Measurements from ENCODE around the gene RHO. TPM values are rescaled to one million over a fixed set of nuclear protein-coding genes. Genes with fewer than 3 reads are reported as not detected.

Gene RHO
- total and polyA plus RNA-seq, 7 experiments from 2014 or later, result not detected

- H3K9me3 Mint-ChIP-seq, result no peaks in the 10 kb centered on the region
- DNase-seq, result no peak
- CTCF ChIA-PET, result no interaction called here
- Histone ChIP-seq H3K27me3 (ENCODE audit: control insufficient read depth in 2 of 2, insufficient read depth in 2 of 2, low read length in 2 of 2) (no peaks in the 10 kb centered on the region), H3K9me3 (ENCODE audit: control insufficient read depth in 2 of 3, low read length in 3 of 3) (no peaks in the 10 kb centered on the region), H3K36me3 (ENCODE audit: control insufficient read depth in 2 of 3, insufficient read depth in 3 of 3, low read length in 3 of 3) (no peaks in the 10 kb centered on the region), H3K4me1 (ENCODE audit: control insufficient read depth in 2 of 2, insufficient read depth in 2 of 2, low read length in 2 of 2) (no peaks in the 10 kb centered on the region), H3K4me3 (ENCODE audit: low read length) (no peak overlapping the region), H3K27ac (ENCODE audit: low read depth, low read length) (no peak overlapping the region)
- H3K36me3 Mint-ChIP-seq, result no peaks in the 10 kb centered on the region
- H3K4me3 Mint-ChIP-seq, result no peak overlapping the region
- H3K27ac Mint-ChIP-seq, result peak overlapping the region in 1 of 9 donors; percentile 28
- intact Hi-C loops (cut with micrococcal nuclease), result no loop called here
- POLR2A ChIA-PET, result no interaction called here
- ATAC-seq, result no peak
- H3K4me1 Mint-ChIP-seq, result no peaks in the 10 kb centered on the region
- no peaks in the 10 kb centered on the region for H3K27me3 Mint-ChIP-seq
Measured at GRCh38 chr3:129530251-129530791, 1.9 kb downstream of the RHO start.

GRCh38 chr3:129530821-129531220 lies 2.4 kb downstream of the RHO start:
- no peak for DNase-seq
- Histone ChIP-seq H3K4me1 (ENCODE audit: control insufficient read depth in 2 of 2, insufficient read depth in 2 of 2, low read length in 2 of 2) (no peaks in the 10 kb centered on the region), H3K27ac (ENCODE audit: low read depth, low read length) (no peak overlapping the region), H3K36me3 (ENCODE audit: control insufficient read depth in 2 of 3, insufficient read depth in 3 of 3, low read length in 3 of 3) (no peaks in the 10 kb centered on the region), H3K9me3 (ENCODE audit: control insufficient read depth in 2 of 3, low read length in 3 of 3) (no peaks in the 10 kb centered on the region), H3K27me3 (ENCODE audit: control insufficient read depth in 2 of 2, insufficient read depth in 2 of 2, low read length in 2 of 2) (no peaks in the 10 kb centered on the region), H3K4me3 (ENCODE audit: low read length) (no peak overlapping the region)
- no peak for ATAC-seq
- Mint-ChIP-seq H3K9me3 (no peaks in the 10 kb centered on the region), H3K4me3 (no peak overlapping the region), H3K36me3 (no peaks in the 10 kb centered on the region), H3K27ac (no peak overlapping the region), H3K4me1 (no peaks in the 10 kb centered on the region), H3K27me3 (no peaks in the 10 kb centered on the region)
- intact Hi-C loops (cut with micrococcal nuclease), result no loop called here
- POLR2A ChIA-PET, result no interaction called here
- CTCF ChIA-PET, result no interaction called here

GRCh38 chr3:129531699-129532098 lies 3.3 kb downstream of the RHO start:
- Mint-ChIP-seq H3K4me1 (no peaks in the 10 kb centered on the region), H3K27ac (no peak overlapping the region)
- CTCF ChIA-PET, result no interaction called here

GRCh38 chr3:129532261-129532660 lies 3.8 kb downstream of the RHO start:
- ChIA-PET CTCF (no interaction called here), POLR2A (no interaction called here)
- H3K4me1 ChIP-seq (ENCODE audit: control insufficient read depth in 2 of 2, insufficient read depth in 2 of 2, low read length in 2 of 2), result no peaks in the 10 kb centered on the region
- H3K27me3 ChIP-seq (ENCODE audit: control insufficient read depth in 2 of 2, insufficient read depth in 2 of 2, low read length in 2 of 2), result no peaks in the 10 kb centered on the region
- no peak overlapping the region for H3K4me3 ChIP-seq (ENCODE audit: low read length)
- Mint-ChIP-seq H3K4me1 (peaks cover 0 to under 1% (median 0%) of the 10 kb centered on the region in 7 donors), H3K27me3 (peaks cover 0 to 4% (median 0%) of the 10 kb centered on the region in 5 donors), H3K27ac (no peak overlapping the region), H3K4me3 (no peak overlapping the region), H3K9me3 (no peaks in the 10 kb centered on the region), H3K36me3 (no peaks in the 10 kb centered on the region)
- no peaks in the 10 kb centered on the region for H3K36me3 ChIP-seq (ENCODE audit: control insufficient read depth in 2 of 3, insufficient read depth in 3 of 3, low read length in 3 of 3)
- no peak overlapping the region for H3K27ac ChIP-seq (ENCODE audit: low read depth, low read length)
- no peak for ATAC-seq
- DNase-seq, result no peak
- no peaks in the 10 kb centered on the region for H3K9me3 ChIP-seq (ENCODE audit: control insufficient read depth in 2 of 3, low read length in 3 of 3)
- intact Hi-C loops (cut with micrococcal nuclease), result no loop called here

More at GRCh38 chr3:129531699-129532098, 3.3 kb downstream of the RHO start:
- intact Hi-C loops (cut with micrococcal nuclease), result no loop called here
- no peak for DNase-seq
- H3K36me3 Mint-ChIP-seq, result no peaks in the 10 kb centered on the region
- H3K27ac ChIP-seq (ENCODE audit: low read depth, low read length), result no peak overlapping the region
- H3K27me3 Mint-ChIP-seq, result peaks cover 0 to 3% (median 0%) of the 10 kb centered on the region in 5 donors
- no peaks in the 10 kb centered on the region for H3K36me3 ChIP-seq (ENCODE audit: control insufficient read depth in 2 of 3, insufficient read depth in 3 of 3, low read length in 3 of 3)
- no peaks in the 10 kb centered on the region for H3K27me3 ChIP-seq (ENCODE audit: control insufficient read depth in 2 of 2, insufficient read depth in 2 of 2, low read length in 2 of 2)
- H3K9me3 Mint-ChIP-seq, result no peaks in the 10 kb centered on the region
- H3K4me1 ChIP-seq (ENCODE audit: control insufficient read depth in 2 of 2, insufficient read depth in 2 of 2, low read length in 2 of 2), result no peaks in the 10 kb centered on the region
- ATAC-seq, result no peak
- H3K4me3 Mint-ChIP-seq, result no peak overlapping the region
- no peaks in the 10 kb centered on the region for H3K9me3 ChIP-seq (ENCODE audit: control insufficient read depth in 2 of 3, low read length in 3 of 3)
- H3K4me3 ChIP-seq (ENCODE audit: low read length), result no peak overlapping the region
- POLR2A ChIA-PET, result no interaction called here

GRCh38 chr3:129533406-129533805 lies 5.0 kb downstream of the RHO start:
- H3K36me3 Mint-ChIP-seq, result no peaks in the 10 kb centered on the region

GRCh38 chr3:129534428-129535027 lies 6.1 kb downstream of the RHO start:
- H3K36me3 Mint-ChIP-seq, result no peaks in the 10 kb centered on the region
- Histone ChIP-seq H3K4me3 (ENCODE audit: low read length) (no peak overlapping the region), H3K27ac (ENCODE audit: low read depth, low read length) (no peak overlapping the region), H3K36me3 (ENCODE audit: control insufficient read depth in 2 of 3, insufficient read depth in 3 of 3, low read length in 3 of 3) (no peaks in the 10 kb centered on the region), H3K9me3 (ENCODE audit: control insufficient read depth in 2 of 3, low read length in 3 of 3) (no peaks in the 10 kb centered on the region), H3K4me1 (ENCODE audit: control insufficient read depth in 2 of 2, insufficient read depth in 2 of 2, low read length in 2 of 2) (no peaks in the 10 kb centered on the region), H3K27me3 (ENCODE audit: control insufficient read depth in 2 of 2, insufficient read depth in 2 of 2, low read length in 2 of 2) (no peaks in the 10 kb centered on the region)
- no peak overlapping the region for H3K4me3 Mint-ChIP-seq
- POLR2A ChIA-PET, result no interaction called here
- DNase-seq, result no peak
- peaks cover 0 to 3% (median 0%) of the 10 kb centered on the region in 7 donors for H3K4me1 Mint-ChIP-seq
- intact Hi-C loops (cut with micrococcal nuclease), result no loop called here
- no peak for ATAC-seq
- H3K27me3 Mint-ChIP-seq, result peaks cover 0 to 17% (median 0%) of the 10 kb centered on the region in 5 donors
- peak overlapping the region in 1 of 9 donors; percentile 59 for H3K27ac Mint-ChIP-seq
- H3K9me3 Mint-ChIP-seq, result no peaks in the 10 kb centered on the region
- CTCF ChIA-PET, result interaction anchor here (2.0 kb wide), 1 partner anchor 44 kb away, joined by 4 read pairs; no protein-coding TSS in a partner anchor

More at GRCh38 chr3:129533406-129533805, 5.0 kb downstream of the RHO start:
- peaks cover 0 to 3% (median 0%) of the 10 kb centered on the region in 7 donors for H3K4me1 Mint-ChIP-seq
- DNase-seq, result no peak
- H3K27ac Mint-ChIP-seq, result no peak overlapping the region
- no peak overlapping the region for H3K4me3 ChIP-seq (ENCODE audit: low read length)
- intact Hi-C loops (cut with micrococcal nuclease), result no loop called here
- no peak for ATAC-seq
- no peaks in the 10 kb centered on the region for H3K9me3 ChIP-seq (ENCODE audit: control insufficient read depth in 2 of 3, low read length in 3 of 3)
- no peaks in the 10 kb centered on the region for H3K36me3 ChIP-seq (ENCODE audit: control insufficient read depth in 2 of 3, insufficient read depth in 3 of 3, low read length in 3 of 3)
- no peak overlapping the region for H3K4me3 Mint-ChIP-seq
- ChIA-PET CTCF (no interaction called here), POLR2A (no interaction called here)
- no peaks in the 10 kb centered on the region for H3K27me3 ChIP-seq (ENCODE audit: control insufficient read depth in 2 of 2, insufficient read depth in 2 of 2, low read length in 2 of 2)
- peaks cover 0 to 12% (median 0%) of the 10 kb centered on the region in 5 donors for H3K27me3 Mint-ChIP-seq
- H3K27ac ChIP-seq (ENCODE audit: low read depth, low read length), result no peak overlapping the region
- H3K4me1 ChIP-seq (ENCODE audit: control insufficient read depth in 2 of 2, insufficient read depth in 2 of 2, low read length in 2 of 2), result no peaks in the 10 kb centered on the region
- H3K9me3 Mint-ChIP-seq, result no peaks in the 10 kb centered on the region

- CTCF ChIA-PET, result interaction anchor here (2.0 kb wide), 1 partner anchor 45 kb away, joined by 4 read pairs; no protein-coding TSS in a partner anchor
- Mint-ChIP-seq H3K4me1 (peaks cover 0 to 3% (median 0%) of the 10 kb centered on the region in 7 donors), H3K9me3 (no peaks in the 10 kb centered on the region), H3K4me3 (no peak overlapping the region), H3K36me3 (no peaks in the 10 kb centered on the region), H3K27ac (no peak overlapping the region), H3K27me3 (peaks cover 0 to 17% (median 0%) of the 10 kb centered on the region in 5 donors)
- H3K27ac ChIP-seq (ENCODE audit: low read depth, low read length), result no peak overlapping the region
- ATAC-seq, result no peak
- no peak for DNase-seq
- no peaks in the 10 kb centered on the region for H3K36me3 ChIP-seq (ENCODE audit: control insufficient read depth in 2 of 3, insufficient read depth in 3 of 3, low read length in 3 of 3)
- H3K9me3 ChIP-seq (ENCODE audit: control insufficient read depth in 2 of 3, low read length in 3 of 3), result no peaks in the 10 kb centered on the region
- POLR2A ChIA-PET, result no interaction called here
- H3K4me3 ChIP-seq (ENCODE audit: low read length), result no peak overlapping the region
- no peaks in the 10 kb centered on the region for H3K27me3 ChIP-seq (ENCODE audit: control insufficient read depth in 2 of 2, insufficient read depth in 2 of 2, low read length in 2 of 2)
- no peaks in the 10 kb centered on the region for H3K4me1 ChIP-seq (ENCODE audit: control insufficient read depth in 2 of 2, insufficient read depth in 2 of 2, low read length in 2 of 2)
- intact Hi-C loops (cut with micrococcal nuclease), result no loop called here
Measured at GRCh38 chr3:129535075-129535474, 6.6 kb downstream of the RHO start.
